NOMO-1 treated with DMSO at 0.1 percent for 48 hours (cell line): ENCODE results near the gene PRPF38A.

Experiments
- DNase-seq: peaks from one replicate; lab custom pipeline; 2025; ENCODE audit not compliant: unreplicated experiment; lab: John Stamatoyannopoulos, UW

The PRPF38A gene

DNA sequence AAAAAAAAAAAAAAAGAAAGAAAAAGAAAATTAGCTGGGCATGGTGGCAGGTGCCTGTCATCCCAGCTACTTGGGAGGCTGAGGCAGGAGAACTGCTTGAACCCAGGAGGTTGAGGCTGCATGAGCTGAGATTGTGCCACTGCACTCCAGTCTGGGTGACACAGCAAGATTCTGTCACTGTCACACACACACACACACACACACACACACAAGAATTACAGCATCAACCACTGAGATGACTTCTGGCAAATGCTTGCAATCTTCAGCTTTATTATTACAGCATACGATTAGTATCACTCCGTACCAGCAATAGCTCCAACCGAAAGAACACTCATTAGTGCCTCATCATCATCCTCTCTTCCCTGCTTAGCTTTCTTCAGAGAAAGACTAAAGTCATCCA is 4.8 kb upstream of the PRPF38A start:
- no peak for DNase-seq

DNA sequence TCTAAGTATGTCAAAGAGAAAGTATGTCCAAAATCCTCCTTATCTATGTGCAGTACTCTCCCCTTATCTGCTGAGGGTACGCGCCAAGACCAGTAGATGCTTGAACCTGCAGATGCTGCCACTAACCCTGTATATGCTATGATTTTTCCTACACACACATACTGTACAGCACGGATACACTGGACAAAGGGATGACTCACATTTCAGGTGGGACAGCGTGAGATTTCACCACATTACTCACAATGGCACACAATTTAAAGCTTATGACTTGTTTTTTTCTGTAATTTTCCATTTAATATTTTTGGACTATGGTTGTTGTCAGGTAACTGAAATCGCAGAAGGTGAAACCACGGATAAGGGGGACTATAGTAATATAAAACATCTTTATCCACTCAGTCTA is 4.3 kb upstream of the PRPF38A start:
- DNase-seq: no peak

- DNase-seq: no peak
Measured at GRCh38 chr1:52402860-52403240, 1.6 kb upstream of the PRPF38A start.

GRCh38 chr1:52403566-52404115 is 761 bp upstream of the PRPF38A start:
- DNase-seq: peak; percentile 86

DNA sequence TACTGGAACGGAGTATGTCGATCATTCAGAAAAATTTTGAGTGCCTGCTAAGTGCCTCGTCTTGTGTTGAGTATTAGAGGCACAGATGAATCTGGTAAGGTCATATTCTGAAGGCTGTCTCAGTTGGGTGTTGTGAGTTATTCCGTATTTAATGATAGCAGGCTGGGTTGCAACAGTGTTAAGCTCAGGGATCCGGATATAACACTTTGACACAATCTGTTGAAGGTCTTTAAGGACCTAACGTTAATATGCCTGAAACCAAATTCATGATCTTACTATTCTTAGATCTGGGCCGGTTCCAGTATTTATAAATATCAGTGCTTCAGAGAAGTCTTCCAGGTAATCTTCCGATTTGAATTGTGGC is 555 bp downstream of the PRPF38A start:
- no peak for DNase-seq

DNA sequence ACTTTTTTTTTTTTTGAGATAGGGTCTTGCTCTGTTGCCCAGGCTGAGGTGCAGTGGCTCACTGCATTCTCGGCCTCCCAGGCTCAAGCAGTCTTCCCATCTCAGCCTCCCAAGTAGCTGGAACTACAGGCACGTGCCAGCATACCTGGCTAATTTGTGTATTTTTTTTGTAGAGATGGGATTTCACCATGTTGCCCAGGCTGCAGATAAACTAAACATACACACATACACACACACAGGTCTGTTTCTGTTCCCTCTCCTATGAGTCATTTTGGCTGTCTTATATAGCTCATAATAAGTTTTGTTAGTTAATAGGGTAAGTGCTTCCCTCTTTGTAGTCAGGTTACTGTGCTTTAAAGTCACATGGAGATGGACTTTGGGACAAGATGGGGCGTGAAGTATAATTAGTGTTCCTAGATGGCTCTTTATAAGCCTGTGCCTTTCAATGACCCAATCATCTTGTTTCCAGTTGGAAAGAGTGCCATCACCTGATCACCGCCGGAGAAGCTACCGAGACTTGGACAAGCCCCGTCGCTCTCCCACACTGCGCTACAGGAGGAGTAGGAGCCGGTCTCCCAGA is 9.1 kb downstream of the PRPF38A start:
- no peak for DNase-seq

DNA sequence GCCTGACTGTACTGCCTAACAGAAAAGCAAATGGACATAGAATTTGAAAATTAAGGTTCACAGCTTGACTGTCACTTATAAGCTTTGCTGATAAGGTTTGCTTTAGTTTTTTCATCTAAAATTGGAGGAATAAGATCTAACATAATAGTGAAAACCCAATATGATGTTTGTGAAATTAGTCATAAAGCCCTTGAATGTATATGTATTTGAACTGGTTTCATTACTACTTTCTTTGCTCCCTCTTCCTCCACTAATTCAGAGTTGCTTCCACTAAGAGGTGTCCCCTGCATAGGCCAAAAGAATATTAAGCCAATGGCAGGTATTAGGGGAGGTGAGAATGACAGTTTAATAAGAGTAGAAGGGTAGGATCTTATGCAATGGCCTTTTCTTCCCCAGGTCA is 10.5 kb downstream of the PRPF38A start:
- DNase-seq: no peak

DNA sequence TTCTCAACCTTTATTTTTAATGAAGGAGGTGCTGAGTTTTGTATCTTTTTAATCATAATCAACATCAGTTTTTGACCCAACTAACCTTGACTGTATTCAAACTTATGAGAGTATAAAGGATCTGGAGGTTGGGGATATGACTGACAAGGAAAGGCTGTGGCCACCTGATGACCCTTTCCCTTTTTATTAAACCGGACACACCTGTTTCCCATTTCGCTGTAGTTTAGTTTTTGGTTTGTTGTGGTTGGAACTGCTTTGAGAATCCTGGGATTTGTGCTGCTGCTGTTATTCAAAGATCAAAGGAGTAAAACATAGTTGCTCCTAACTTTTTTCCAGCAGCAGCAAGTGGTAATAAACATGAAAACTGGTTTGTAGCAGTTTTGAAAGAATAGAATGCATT is 12.4 kb downstream of the PRPF38A start:
- DNase-seq: no peak

DNA sequence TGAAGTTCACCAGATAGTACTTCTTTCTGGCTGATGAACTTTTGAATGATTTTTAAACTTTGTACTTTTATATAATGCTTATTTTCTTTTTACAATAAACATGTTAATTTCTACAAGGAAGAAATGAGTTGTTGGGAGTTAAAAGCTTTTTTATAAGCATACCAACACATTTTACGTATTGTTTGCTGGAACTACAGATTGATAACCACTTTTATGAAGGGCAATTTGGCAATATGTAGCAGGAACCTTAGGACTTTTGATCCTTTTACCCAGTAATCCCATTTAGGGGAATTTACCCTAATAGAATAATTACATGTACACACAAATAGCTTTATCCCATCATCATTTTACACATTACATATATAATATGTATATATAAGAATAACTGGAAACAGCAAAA is 16.3 kb downstream of the PRPF38A start:
- DNase-seq: no peak

GRCh38 chr1:52423055-52423454 is 18.7 kb downstream of the PRPF38A start:
- no peak for DNase-seq

DNA sequence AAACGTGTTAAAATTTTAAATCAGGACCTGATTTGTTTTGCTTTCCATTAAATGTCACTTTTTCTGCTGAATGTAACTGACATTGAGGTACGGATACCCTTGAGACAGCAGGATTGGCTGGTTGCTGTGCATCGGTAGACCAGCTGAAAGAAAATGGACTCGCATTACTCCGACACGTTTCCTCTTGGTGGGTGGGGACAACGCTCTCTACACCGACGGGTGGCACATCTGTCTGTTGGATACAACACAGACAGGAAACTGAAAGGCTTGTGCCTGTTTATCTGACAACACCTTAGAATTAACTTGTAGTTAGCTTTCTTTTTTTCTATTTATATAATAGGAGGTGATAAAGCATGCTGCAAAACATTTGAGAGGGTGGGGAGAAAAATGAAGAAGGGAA is 19.4 kb downstream of the PRPF38A start:
- DNase-seq: no peak

GRCh38 chr1:52424231-52424636 is 19.8 kb downstream of the PRPF38A start:
- DNase-seq: peak; percentile 62

DNA sequence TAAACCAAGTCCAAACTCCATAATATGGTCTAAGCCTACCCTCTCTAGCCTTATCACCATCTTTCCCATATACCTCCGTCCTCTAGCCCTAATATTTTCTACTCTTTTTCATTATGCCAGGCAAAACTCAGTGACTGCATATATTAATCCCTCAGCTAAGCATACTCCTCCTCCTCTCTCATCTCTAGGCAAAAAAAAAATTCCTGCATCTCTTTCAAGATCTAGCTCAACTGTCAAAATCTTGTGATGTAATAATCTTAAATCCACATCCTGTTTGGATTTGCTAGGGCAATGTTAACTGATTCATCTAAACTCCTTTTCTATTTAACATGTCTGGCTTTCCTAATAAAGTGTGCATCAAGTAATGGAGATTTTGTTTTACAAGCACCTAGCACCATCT is 20.4 kb downstream of the PRPF38A start:
- DNase-seq: no peak

GRCh38 chr1:52426371-52426770 is 22.0 kb downstream of the PRPF38A start:
- no peak for DNase-seq

DNA sequence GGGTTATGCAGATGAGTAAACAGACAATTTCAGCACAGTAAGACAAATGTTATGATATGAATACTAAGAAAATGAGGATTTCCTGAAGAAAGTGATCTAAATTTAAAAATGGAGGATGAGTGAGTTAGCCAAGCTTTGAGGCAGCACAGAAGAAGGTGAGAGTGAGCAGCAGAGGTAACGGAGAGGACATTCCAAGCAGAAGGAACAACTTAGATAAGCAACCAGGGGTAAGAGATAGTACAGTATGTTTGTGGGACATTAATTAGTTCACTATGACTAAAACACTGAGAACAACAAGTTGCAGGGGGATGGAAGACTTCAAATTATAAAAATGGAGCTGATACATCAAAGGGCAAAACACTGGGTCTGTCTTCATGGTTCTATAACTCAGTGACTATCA is 22.8 kb downstream of the PRPF38A start:
- DNase-seq: no peak

DNA sequence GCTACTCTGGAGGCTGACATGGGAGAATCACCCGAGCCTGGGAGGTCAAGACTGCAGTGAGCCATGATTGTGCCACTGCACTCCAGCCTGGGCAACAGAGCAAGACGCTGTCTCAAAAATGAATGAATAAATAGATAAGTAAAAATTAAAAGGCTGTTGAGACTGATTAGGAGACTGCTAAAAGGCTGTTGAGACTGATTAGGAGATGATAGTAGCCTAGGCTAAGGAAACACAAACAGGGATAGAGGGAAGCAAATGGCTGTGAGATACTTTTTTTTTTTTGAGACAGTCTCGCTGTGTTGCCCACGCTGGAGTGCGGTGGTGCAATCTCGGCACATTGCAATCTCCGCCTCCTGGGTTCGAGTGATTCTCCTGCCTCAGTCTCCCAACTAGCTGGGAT is 28.4 kb downstream of the PRPF38A start:
- no peak for DNase-seq

GRCh38 chr1:52435211-52435610 is 30.8 kb downstream of the PRPF38A start:
- no peak for DNase-seq

GRCh38 chr1:52435650-52436049 is 31.2 kb downstream of the PRPF38A start:
- no peak for DNase-seq

DNA sequence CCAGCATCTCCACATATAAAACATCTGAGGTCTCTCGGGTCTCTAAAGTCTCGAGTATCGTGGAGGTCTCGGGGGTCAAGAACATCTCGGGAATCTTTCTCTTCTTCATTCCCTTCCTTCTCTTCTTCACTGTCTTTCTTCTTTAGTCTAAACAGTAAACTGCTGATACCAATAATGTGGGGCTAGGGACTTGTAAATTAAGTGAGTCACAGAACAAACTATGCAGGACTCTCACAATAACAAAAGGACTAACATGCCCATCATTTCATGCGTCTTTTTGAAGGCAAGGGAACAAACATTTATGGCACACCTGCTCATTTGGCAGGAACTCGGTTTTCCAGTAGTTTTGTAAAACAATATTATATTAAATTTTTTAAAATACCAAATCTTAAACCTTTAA is 32.4 kb downstream of the PRPF38A start:
- DNase-seq: no peak

DNA sequence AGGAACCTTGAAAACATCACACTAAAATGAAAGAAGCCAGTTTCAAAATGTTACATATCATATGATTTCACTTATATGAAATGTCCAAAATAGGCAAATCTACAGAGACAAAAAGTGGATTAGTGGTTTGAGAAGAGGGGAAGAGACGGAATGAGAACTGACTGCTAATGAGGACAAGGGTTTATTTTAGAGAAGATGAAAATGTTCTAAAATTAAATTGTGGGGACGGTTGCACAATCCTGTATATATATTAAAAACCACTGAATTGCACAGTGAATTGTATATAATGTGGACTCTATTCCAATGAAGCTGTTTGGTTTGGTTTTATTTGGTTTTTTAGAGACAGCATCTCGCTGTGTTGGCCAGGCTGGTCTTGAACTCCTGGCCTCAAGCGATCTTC is 35.6 kb downstream of the PRPF38A start:
- DNase-seq: peak; percentile 59

DNA sequence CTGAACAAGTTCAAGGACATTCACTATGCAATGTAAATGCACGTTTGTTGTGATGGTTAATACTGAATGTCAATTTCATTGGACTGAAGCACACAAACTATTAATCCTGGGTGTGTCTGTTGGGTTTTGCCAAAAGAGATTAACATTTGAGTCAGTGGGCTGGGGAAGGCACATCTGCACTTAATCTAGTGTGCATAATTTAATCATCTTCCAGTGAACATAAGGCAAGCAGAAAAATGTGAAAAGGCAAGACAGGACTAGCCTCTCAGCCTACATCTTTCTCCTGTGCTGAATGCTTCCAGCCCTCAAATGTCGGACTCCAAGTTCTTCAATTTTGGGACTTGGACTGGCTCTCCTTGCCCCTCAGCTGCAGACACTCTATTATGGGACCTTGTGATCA is 40.1 kb downstream of the PRPF38A start:
- no peak for DNase-seq

DNA sequence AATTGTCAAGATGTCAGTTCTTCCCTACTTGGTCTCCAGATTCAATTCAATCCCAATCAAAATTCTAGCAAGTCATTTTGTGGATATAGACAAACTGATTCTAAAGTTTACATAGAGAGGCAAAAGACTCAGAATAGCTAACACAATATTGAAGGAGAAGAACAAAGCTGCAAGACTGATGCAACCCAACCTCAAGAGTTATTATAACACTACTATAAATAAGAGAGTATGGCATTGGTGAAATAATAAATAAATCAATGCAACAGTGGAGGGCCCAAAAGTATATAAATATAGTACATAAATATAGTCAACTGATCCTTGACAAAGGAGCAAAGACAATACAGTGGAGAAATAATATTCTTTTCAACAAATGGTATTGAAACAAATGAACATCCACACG is 49.7 kb downstream of the PRPF38A start:
- DNase-seq: no peak

- no peak for DNase-seq
Measured at GRCh38 chr1:52454779-52455178, 50.4 kb downstream of the PRPF38A start.

DNA sequence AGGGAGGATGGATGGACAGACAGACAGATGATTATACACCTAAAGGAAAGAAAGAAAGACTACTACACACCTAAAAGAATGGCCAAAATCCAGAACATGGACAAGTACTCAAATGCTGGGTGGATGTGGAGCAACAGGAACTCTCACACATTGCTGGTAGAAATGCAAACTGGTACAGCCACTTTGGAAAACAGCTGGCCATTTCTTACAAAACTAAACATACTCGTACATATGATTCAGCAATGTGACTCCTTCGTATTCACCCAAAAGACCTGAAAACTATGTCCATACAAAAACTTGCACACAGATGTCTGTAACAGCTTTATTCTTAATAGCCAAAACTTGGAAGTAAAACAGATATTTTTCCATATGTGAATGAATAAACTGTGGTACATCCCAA is 51.3 kb downstream of the PRPF38A start:
- DNase-seq: no peak
